ENCODE results near the gene FBH1. TPM values are rescaled to one million over a fixed set of nuclear protein-coding genes. Genes with fewer than 3 reads are reported as not detected.

Gene FBH1
- total and polyA plus RNA-seq, 4 donors, result 19.9 to 58.4 (median 48.1) TPM

- no peak for DNase-seq (ENCODE audit: low spot score)
- Histone ChIP-seq H3K36me3 (ENCODE audit: control insufficient read depth in 4 of 4, insufficient read depth in 3 of 4, low read depth in 1 of 4, low read length in 3 of 4) (no peaks in the 10 kb centered on the region), H3K4me1 (ENCODE audit: control insufficient read depth in 4 of 4, insufficient read depth in 4 of 4, low read length in 3 of 4) (peaks cover 0 to 10% (median 0%) of the 10 kb centered on the region in 4 donors), H3K9me3 (ENCODE audit: control insufficient read depth in 4 of 4, low read length in 3 of 4) (no peaks in the 10 kb centered on the region), H3K4me3 (ENCODE audit: low read depth in 1 of 3, low read length in 3 of 3) (no peak overlapping the region), H3K9ac (ENCODE audit: low read depth in 1 of 2, low read length in 2 of 2) (no peak overlapping the region), H3K27me3 (ENCODE audit: control insufficient read depth in 4 of 4, insufficient read depth in 4 of 4, low read length in 3 of 4) (no peaks in the 10 kb centered on the region), H3K27ac (ENCODE audit: low read depth in 1 of 2, low read length in 2 of 2) (no peak overlapping the region)
- WGBS, result 97% methylated on average over 9 of the region's 9 CpGs
- TF ChIP-seq YY1 (IDR thresholded peaks at IDR 0.05) (no peak), SP1 (IDR thresholded peaks at IDR 0.05) (no peak), RXRA (IDR thresholded peaks at IDR 0.05) (no peak)
Observed at GRCh38 chr10:5981529-5981928, 91.5 kb downstream of the FBH1 start.

- Histone ChIP-seq H3K4me3 (ENCODE audit: low read depth in 1 of 3, low read length in 3 of 3) (no peak overlapping the region), H3K4me1 (ENCODE audit: control insufficient read depth in 4 of 4, insufficient read depth in 4 of 4, low read length in 3 of 4) (peaks cover 0 to 1% (median 0%) of the 10 kb centered on the region in 4 donors), H3K27me3 (ENCODE audit: control insufficient read depth in 4 of 4, insufficient read depth in 4 of 4, low read length in 3 of 4) (no peaks in the 10 kb centered on the region), H3K27ac (ENCODE audit: low read depth in 1 of 2, low read length in 2 of 2) (no peak overlapping the region), H3K9ac (ENCODE audit: low read depth in 1 of 2, low read length in 2 of 2) (no peak overlapping the region), H3K9me3 (ENCODE audit: control insufficient read depth in 4 of 4, low read length in 3 of 4) (no peaks in the 10 kb centered on the region), H3K36me3 (ENCODE audit: control insufficient read depth in 4 of 4, insufficient read depth in 3 of 4, low read depth in 1 of 4, low read length in 3 of 4) (no peaks in the 10 kb centered on the region)
- no peak for DNase-seq (ENCODE audit: low spot score)
- 87% methylated on average over 9 of the region's 9 CpGs for WGBS
- no peak for TF ChIP-seq EGR1 (IDR thresholded peaks at IDR 0.05; ENCODE audit: low read depth in 2 of 2)
- TF ChIP-seq NR2F2 (IDR thresholded peaks at IDR 0.05), result no peak
- no peak for TF ChIP-seq YY1 (IDR thresholded peaks at IDR 0.05)
- no peak for TF ChIP-seq TAF1 (conservative IDR thresholded peaks at IDR 0.05)
- TF ChIP-seq REST (IDR thresholded peaks at IDR 0.05), result no peak
- no peak for TF ChIP-seq HNF4A (conservative IDR thresholded peaks at IDR 0.05)
- TF ChIP-seq HNF4G (IDR thresholded peaks at IDR 0.05), result no peak
- no peak for TF ChIP-seq CTCF (IDR thresholded peaks at IDR 0.05; ENCODE audit: low read depth, low read length, missing input control)
- TF ChIP-seq FOXA1 (IDR thresholded peaks at IDR 0.05), result no peak
- TF ChIP-seq RAD21 (IDR thresholded peaks at IDR 0.05), result no peak
- TF ChIP-seq GABPA (IDR thresholded peaks at IDR 0.05 in 1 of 2, conservative IDR thresholded peaks at IDR 0.05 in 1 of 2), result no peak
- TF ChIP-seq ATF3 (IDR thresholded peaks at IDR 0.05), result no peak
- TF ChIP-seq FOXA2 (IDR thresholded peaks at IDR 0.05), result no peak
- no peak for TF ChIP-seq ZBTB33 (IDR thresholded peaks at IDR 0.05)
- TF ChIP-seq RXRA (IDR thresholded peaks at IDR 0.05), result no peak
- no peak for TF ChIP-seq SP1 (IDR thresholded peaks at IDR 0.05)
- TF ChIP-seq MAX (IDR thresholded peaks at IDR 0.05), result no peak
- TF ChIP-seq JUND (IDR thresholded peaks at IDR 0.05), result no peak
Observed at GRCh38 chr10:5983774-5984173, 93.7 kb downstream of the FBH1 start.
